OCI-LY3 (cell line): ENCODE results near the gene MBP.

Experiments
- CTCF ChIP-seq: fragments of 200-600, 300-600 bp; sonication (generic); IDR thresholded peaks from 2 replicates; pipeline ENCODE4 v1.5.1; 2014; ENCODE audit warnings: antibody characterized with exemption, low read length, low read depth
- EZH2phosphoT487 ChIP-seq: fragments of 200-600 bp; shearing (Covaris generic); IDR thresholded peaks from 2 replicates; pipeline ENCODE4 v1.6.1; 2018; ENCODE audit warnings: antibody characterized with exemption, mixed run types, low read depth

- TF ChIP-seq EZH2phosphoT487 (no peak), CTCF (no peak)
Measured at GRCh38 chr18:77139619-77140018, 7.0 kb upstream of the MBP start.
